GM23338 (cell line): Measurements from ENCODE around the gene OR2F2. TPM values are rescaled to one million over a fixed set of nuclear protein-coding genes. Genes with fewer than 3 reads are reported as not detected.

Experiments
- ATAC-seq: fragments of 200-7000 bp; cut with Tn5 transposase; 3 replicates; pipeline ENCODE4 v1.9.1; 2020
- DNase-seq: peaks from one replicate; pipeline ENCODE4 v3.0.0-alpha.2; 2015; ENCODE audit warnings: low spot score
- H2AFZ ChIP-seq: fragments of 200-600 bp; sonication (generic); 2 replicates; pipeline ENCODE4 v1.8.0; 2016; ENCODE audit warnings: antibody characterized with exemption, mild to moderate bottlenecking, moderate library complexity
- H3F3A ChIP-seq: fragments of 200-600 bp; sonication (generic); replicated peaks from 2 replicates; pipeline ENCODE4 v1.8.0; 2017; ENCODE audit warnings: antibody characterized with exemption, mixed run types, low read depth
- H3K27ac ChIP-seq: fragments of 200-600 bp; sonication (generic); 2 replicates; pipeline ENCODE4 v1.6.1; 2016; ENCODE audit warnings: low read depth
- H3K27me3 ChIP-seq: fragments of 200-600 bp; sonication (generic); 2 replicates; pipeline ENCODE4 v1.8.0; 2016; ENCODE audit warnings: mild to moderate bottlenecking, mixed run types, moderate library complexity; ENCODE audit not compliant: insufficient read depth
- H3K36me3 ChIP-seq: fragments of 200-600 bp; sonication (generic); 2 replicates; pipeline ENCODE4 v1.8.0; 2016; ENCODE audit warnings: mild to moderate bottlenecking; ENCODE audit not compliant: insufficient read depth
- H3K4me1 ChIP-seq: fragments of 200-600 bp; sonication (generic); 2 replicates; pipeline ENCODE4 v1.8.0; 2016; ENCODE audit warnings: mild to moderate bottlenecking, moderate library complexity; ENCODE audit not compliant: insufficient read depth
- H3K4me2 ChIP-seq: fragments of 200-600 bp; sonication (generic); 2 replicates; pipeline ENCODE4 v1.7.1; 2017; ENCODE audit warnings: mixed run types
- H3K4me3 ChIP-seq: fragments of 200-600 bp; sonication (generic); 2 replicates; pipeline ENCODE4 v1.6.1; 2016; ENCODE audit warnings: mixed run types
- H3K79me2 ChIP-seq: fragments of 200-600 bp; sonication (generic); replicated peaks from 2 replicates; pipeline ENCODE4 v1.8.0; 2017; ENCODE audit warnings: mild to moderate bottlenecking; ENCODE audit not compliant: insufficient read depth
- H3K9me2 ChIP-seq: fragments of 200-600 bp; sonication (generic); 2 replicates; pipeline ENCODE4 v1.8.0; 2017; ENCODE audit not compliant: insufficient read depth
- H4K20me1 ChIP-seq: fragments of 200-600 bp; sonication (generic); replicated peaks from 2 replicates; pipeline ENCODE4 v1.8.0; 2017; ENCODE audit warnings: mild to moderate bottlenecking; ENCODE audit not compliant: insufficient read depth
- H3K27ac Mint-ChIP-seq: 2 replicates; pipeline ENCODE4 v1.8.0; 2020; ENCODE audit warnings: inconsistent platforms, mild to moderate bottlenecking, moderate library complexity, mixed read lengths
- H3K27me3 Mint-ChIP-seq: 3 replicates; pipeline ENCODE4 v1.8.0; 2022; ENCODE audit warnings: low read depth, mild to moderate bottlenecking, moderate library complexity, mixed read lengths, inconsistent platforms; ENCODE audit not compliant: insufficient read depth, poor library complexity
- H3K36me3 Mint-ChIP-seq: 3 replicates; pipeline ENCODE4 v1.8.0; 2021; ENCODE audit warnings: low read depth, mild to moderate bottlenecking, inconsistent platforms, moderate library complexity, mixed read lengths
- H3K4me1 Mint-ChIP-seq: 3 replicates; pipeline ENCODE4 v1.8.0; 2020; ENCODE audit warnings: mild to moderate bottlenecking, inconsistent platforms, mixed read lengths
- H3K4me3 Mint-ChIP-seq: 3 replicates; pipeline ENCODE4 v1.8.0; 2021; ENCODE audit warnings: moderate library complexity, mild to moderate bottlenecking, inconsistent platforms, mixed read lengths
- H3K9me3 Mint-ChIP-seq: 3 replicates; pipeline ENCODE4 v1.8.0; 2020; ENCODE audit warnings: moderate library complexity, mild to moderate bottlenecking, inconsistent platforms, mixed read lengths
- CREB1 ChIP-seq: fragments of 250-450 bp; sonication (Bioruptor Pico); IDR thresholded peaks from 2 replicates; pipeline ENCODE4 v1.5.0; 2020; ENCODE audit warnings: low read depth, mild to moderate bottlenecking, moderate library complexity
- CTCF ChIP-seq, 2 experiments: fragments of 200-600 bp in 1 of 2; sonication (generic) in 1 of 2; conservative IDR thresholded peaks; 2 replicates each; pipeline versions ENCODE4 v1.5.1 to v1.6.1; 2016 to 2017; ENCODE audit warnings: antibody characterized with exemption in 2 of 2, low read depth in 2 of 2, mild to moderate bottlenecking in 2 of 2, moderate library complexity in 1 of 2
- ETS1 ChIP-seq: IDR thresholded peaks from 2 replicates; pipeline ENCODE4 v1.6.1; 2016; ENCODE audit warnings: antibody characterized with exemption
- EZH2 ChIP-seq: fragments of 200-600 bp; sonication (generic); IDR thresholded peaks from one replicate; pipeline ENCODE4 v1.8.0; 2017; ENCODE audit warnings: antibody characterized with exemption, mild to moderate bottlenecking, low read depth; ENCODE audit not compliant: unreplicated experiment
- EZH2phosphoT487 ChIP-seq: fragments of 200-600 bp; sonication (generic); IDR thresholded peaks from one replicate; pipeline ENCODE4 v1.8.1; 2018; ENCODE audit warnings: antibody characterized with exemption; ENCODE audit not compliant: unreplicated experiment
- JUNB ChIP-seq: IDR thresholded peaks from one replicate; pipeline ENCODE4 v1.6.1; 2016; ENCODE audit warnings: antibody characterized with exemption; ENCODE audit not compliant: unreplicated experiment
- NANOG ChIP-seq: IDR thresholded peaks from 2 replicates; pipeline ENCODE4 v1.6.1; 2016; ENCODE audit warnings: antibody characterized with exemption, borderline replicate concordance
- POLR2AphosphoS5 ChIP-seq: IDR thresholded peaks from 2 replicates; pipeline ENCODE4 v1.6.1; 2016; ENCODE audit warnings: antibody characterized with exemption, low read depth
- REST ChIP-seq: IDR thresholded peaks from one replicate; pipeline ENCODE4 v1.6.1; 2018; ENCODE audit warnings: antibody characterized with exemption; ENCODE audit not compliant: unreplicated experiment
- STAT1 ChIP-seq: IDR thresholded peaks from one replicate; pipeline ENCODE4 v1.6.1; 2016; ENCODE audit warnings: antibody characterized with exemption; ENCODE audit not compliant: unreplicated experiment
- ZNF114 ChIP-seq: fragments of 250-450 bp; sonication (Bioruptor Pico); IDR thresholded peaks from 2 replicates; pipeline ENCODE4 v1.5.0; 2020; ENCODE audit warnings: mild to moderate bottlenecking, moderate library complexity
- ZNF331 ChIP-seq: fragments of 250-450 bp; sonication (Bioruptor Pico); IDR thresholded peaks from 2 replicates; pipeline ENCODE4 v1.5.0; 2020; ENCODE audit warnings: low read depth, mild to moderate bottlenecking, moderate library complexity
- polyA plus RNA-seq: library from polyadenylated mRNA; unstranded; fragments of >200 nt; fragmentation: Nextera tagmentation; extraction: Ambion mirVana; gene quantifications from 2 replicates; pipeline ENCODE4 v1.2.1, GENCODE V29; 2016
- total RNA-seq: library from RNA; depleted of rRNA; stranded (reverse); fragments of >200 nt; shearing (Covaris generic); gene quantifications from 2 replicates; pipeline ENCODE4 v1.2.3, GENCODE V29; 2014

The OR2F2 gene
- total and polyA plus RNA-seq, 2 experiments from 2014 or later, result not detected

GRCh38 chr7:143909863-143910262, 25.2 kb upstream of the OR2F2 start:
- H3K27ac Mint-ChIP-seq, result no peak overlapping the region
- Histone ChIP-seq H3K27ac (no peak overlapping the region), H3K4me2 (no peak overlapping the region), H4K20me1 (no peaks in the 10 kb centered on the region), H3K27me3 (no peaks in the 10 kb centered on the region), H3K9me2 (no peaks in the 10 kb centered on the region), H3K4me3 (no peak overlapping the region), H3F3A (no peaks in the 10 kb centered on the region), H3K36me3 (no peaks in the 10 kb centered on the region), H2AFZ (no peak overlapping the region), H3K79me2 (no peaks in the 10 kb centered on the region), H3K4me1 (peaks cover 21% of the 10 kb centered on the region)
- H3K9me3 Mint-ChIP-seq, result no peaks in the 10 kb centered on the region
- TF ChIP-seq ZNF114 (no peak), ZNF331 (CRISPR knock-in tag) (no peak), NANOG (no peak), JUNB (no peak), CREB1 (CRISPR knock-in tag) (no peak)
- DNase-seq, result no peak
- H3K36me3 Mint-ChIP-seq, result no peaks in the 10 kb centered on the region; the same call in 2 of the 3 replicates
- no peak for ATAC-seq
- peaks cover 6% of the 10 kb centered on the region for H3K27me3 Mint-ChIP-seq
- H3K4me3 Mint-ChIP-seq, result no peak overlapping the region
- H3K4me1 Mint-ChIP-seq, result peaks cover 25% of the 10 kb centered on the region

- Histone ChIP-seq H3K79me2 (no peaks in the 10 kb centered on the region), H3K9me2 (no peaks in the 10 kb centered on the region), H4K20me1 (no peaks in the 10 kb centered on the region), H3K27ac (no peak overlapping the region), H3K4me3 (no peak overlapping the region), H3F3A (no peaks in the 10 kb centered on the region), H3K4me2 (no peak overlapping the region), H3K4me1 (peaks cover 15% of the 10 kb centered on the region), H2AFZ (no peak overlapping the region), H3K36me3 (no peaks in the 10 kb centered on the region), H3K27me3 (no peaks in the 10 kb centered on the region)
- Mint-ChIP-seq H3K4me1 (peaks cover 18% of the 10 kb centered on the region), H3K27me3 (peaks cover 6% of the 10 kb centered on the region), H3K4me3 (no peak overlapping the region), H3K27ac (no peak overlapping the region), H3K9me3 (no peaks in the 10 kb centered on the region), H3K36me3 (no peaks in the 10 kb centered on the region)
- ATAC-seq (no peak), DNase-seq (no peak)
- TF ChIP-seq JUNB (no peak), ETS1 (no peak), CREB1 (CRISPR knock-in tag) (no peak), STAT1 (no peak), REST (no peak), CTCF (conservative IDR thresholded peaks at IDR 0.05; ENCODE audit: low read depth in 2 of 2) (no peak), NANOG (no peak), EZH2 (no peak), POLR2AphosphoS5 (no peak), ZNF331 (CRISPR knock-in tag) (no peak), EZH2phosphoT487 (no peak)
Observed at GRCh38 chr7:143910473-143911248, 24.4 kb upstream of the OR2F2 start.
